Measurements from ENCODE around the gene HOXD9.

HOXD9 gene

GRCh38 chr2:176128172-176128981, 5.9 kb downstream of the HOXD9 start:
- no peaks in the 10 kb centered on the region for H3K36me3 Mint-ChIP-seq (ENCODE audit: low read depth)
- peaks cover 41% of the 10 kb centered on the region for H3K4me1 Mint-ChIP-seq (ENCODE audit: low read depth)
- no peak overlapping the region for H3K27ac Mint-ChIP-seq
- peaks cover 86% of the 10 kb centered on the region for H3K27me3 Mint-ChIP-seq
- H3K4me3 Mint-ChIP-seq, result no peak overlapping the region
- no peaks in the 10 kb centered on the region for H3K9me3 Mint-ChIP-seq
- intact Hi-C loops (cut with micrococcal nuclease), result loop anchor here (5.0 kb wide), 2 partner anchors 509 to 1034 kb away; no protein-coding TSS in a partner anchor

DNA sequence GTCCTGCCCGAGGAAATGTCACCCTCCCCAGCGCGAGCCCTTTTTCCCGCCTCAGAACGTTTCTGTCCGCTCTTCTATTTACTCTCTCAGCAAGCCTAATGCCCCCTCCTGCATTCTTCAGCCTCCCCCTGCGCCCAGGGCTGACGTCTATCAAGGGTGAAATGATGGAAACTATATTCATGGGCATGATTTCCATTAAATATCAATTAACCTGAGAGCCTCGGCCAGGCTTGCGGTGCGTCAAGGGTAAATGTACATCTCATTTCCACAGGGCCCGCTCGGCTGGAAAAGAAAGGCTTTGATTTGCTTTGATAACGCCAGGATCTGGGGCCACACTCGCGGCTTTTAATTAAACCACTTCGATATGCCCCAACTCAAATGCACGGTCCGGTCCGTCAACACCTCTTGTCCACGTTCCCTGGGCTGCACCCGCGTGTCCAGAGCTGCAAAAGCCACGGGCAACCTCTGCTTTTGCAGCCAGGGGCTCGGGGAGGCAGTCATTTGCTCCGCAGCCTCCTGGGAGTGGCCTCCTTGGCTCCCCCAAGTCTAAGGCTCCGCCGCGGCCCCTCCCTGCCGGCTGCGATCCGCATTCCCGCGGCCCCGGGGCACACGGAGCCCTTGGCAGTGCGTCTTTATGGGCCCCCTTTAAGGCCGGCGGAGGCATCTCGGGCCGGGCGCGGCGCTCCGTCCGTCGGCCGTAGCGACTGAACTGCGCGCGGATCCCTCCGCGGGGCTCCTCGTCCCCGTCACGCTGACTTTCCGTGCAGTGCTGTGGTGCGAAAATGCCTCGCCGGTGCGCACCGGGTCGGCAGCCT, 6.7 kb downstream of the HOXD9 start, which contains the start of gene HOXD8:
Gene HOXD8 (plus strand): TSS at position 724 of the 815 bp plus-strand sequence. CDS start 662 bp downstream, outside the sequence.
- H3K9me3 Mint-ChIP-seq, result no peaks in the 10 kb centered on the region
- peaks cover 86% of the 10 kb centered on the region for H3K27me3 Mint-ChIP-seq
- no peaks in the 10 kb centered on the region for H3K36me3 Mint-ChIP-seq (ENCODE audit: low read depth)
- peak within 1 kb of the TSS; percentile 60 for H3K4me3 Mint-ChIP-seq
- peaks cover 34% of the 10 kb centered on the region for H3K4me1 Mint-ChIP-seq (ENCODE audit: low read depth)
- intact Hi-C loops (cut with micrococcal nuclease), result loop anchor here (5.0 kb wide), 2 partner anchors 508 to 1033 kb away; no protein-coding TSS in a partner anchor
- no peak within 1 kb of the TSS for H3K27ac Mint-ChIP-seq

DNA sequence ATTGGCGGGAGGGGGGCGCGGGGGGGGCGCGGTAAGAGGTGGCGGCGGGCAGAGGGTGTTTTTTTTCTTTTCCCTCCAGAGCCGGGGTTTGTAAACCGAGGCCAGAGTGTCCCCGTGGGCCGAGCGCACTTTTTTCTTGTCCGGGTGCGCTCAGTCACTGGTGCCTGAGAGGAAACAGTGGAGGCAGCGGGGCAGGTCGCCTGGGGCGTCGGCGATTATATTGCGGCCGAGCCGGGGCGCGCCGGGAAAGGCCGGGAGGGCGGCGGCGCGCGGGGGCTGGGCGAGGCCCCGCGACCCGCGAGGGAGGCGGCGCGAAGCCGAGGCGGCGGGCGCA, 7.3 kb downstream of the HOXD9 start:
- Mint-ChIP-seq H3K4me1 (ENCODE audit: low read depth) (peaks cover 28% of the 10 kb centered on the region), H3K4me3 (peak overlapping the region; percentile 60), H3K27me3 (peaks cover 86% of the 10 kb centered on the region), H3K9me3 (no peaks in the 10 kb centered on the region), H3K36me3 (ENCODE audit: low read depth) (no peaks in the 10 kb centered on the region), H3K27ac (no peak overlapping the region)
- intact Hi-C loops (cut with micrococcal nuclease), result loop anchor here (5.0 to 10.0 kb wide), 3 partner anchors 508 to 1033 kb away; no protein-coding TSS in a partner anchor

DNA sequence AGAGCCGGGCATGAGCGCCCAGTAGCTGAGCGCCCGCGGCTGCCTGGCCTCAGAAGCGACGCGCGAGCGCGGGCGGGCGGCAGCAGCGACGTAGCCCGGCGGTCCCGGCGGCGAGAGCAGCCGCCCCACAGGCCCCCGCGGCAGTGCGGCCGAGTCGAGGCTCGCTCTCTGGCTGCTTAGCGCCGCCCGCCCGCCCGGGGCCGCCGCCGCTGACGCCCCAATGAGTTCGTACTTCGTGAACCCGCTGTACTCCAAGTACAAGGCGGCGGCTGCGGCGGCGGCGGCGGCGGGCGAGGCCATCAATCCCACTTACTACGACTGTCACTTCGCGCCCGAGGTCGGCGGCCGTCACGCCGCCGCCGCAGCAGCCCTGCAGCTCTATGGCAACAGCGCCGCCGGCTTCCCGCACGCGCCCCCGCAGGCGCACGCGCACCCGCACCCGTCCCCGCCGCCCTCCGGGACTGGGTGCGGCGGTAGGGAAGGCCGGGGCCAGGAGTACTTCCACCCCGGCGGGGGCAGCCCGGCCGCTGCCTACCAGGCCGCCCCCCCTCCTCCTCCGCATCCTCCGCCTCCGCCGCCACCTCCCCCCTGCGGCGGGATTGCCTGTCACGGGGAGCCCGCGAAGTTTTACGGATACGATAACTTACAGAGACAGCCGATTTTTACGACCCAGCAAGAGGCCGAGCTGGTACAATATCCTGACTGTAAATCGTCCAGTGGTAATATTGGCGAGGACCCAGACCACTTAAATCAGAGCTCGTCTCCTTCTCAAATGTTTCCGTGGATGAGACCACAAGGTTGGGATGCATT, 7.8 kb downstream of the HOXD9 start:
- intact Hi-C loops (cut with micrococcal nuclease), result loop anchor here (10.0 kb wide), 1 partner anchor 684 kb away; no protein-coding TSS in a partner anchor
- H3K9me3 Mint-ChIP-seq, result no peaks in the 10 kb centered on the region

DNA sequence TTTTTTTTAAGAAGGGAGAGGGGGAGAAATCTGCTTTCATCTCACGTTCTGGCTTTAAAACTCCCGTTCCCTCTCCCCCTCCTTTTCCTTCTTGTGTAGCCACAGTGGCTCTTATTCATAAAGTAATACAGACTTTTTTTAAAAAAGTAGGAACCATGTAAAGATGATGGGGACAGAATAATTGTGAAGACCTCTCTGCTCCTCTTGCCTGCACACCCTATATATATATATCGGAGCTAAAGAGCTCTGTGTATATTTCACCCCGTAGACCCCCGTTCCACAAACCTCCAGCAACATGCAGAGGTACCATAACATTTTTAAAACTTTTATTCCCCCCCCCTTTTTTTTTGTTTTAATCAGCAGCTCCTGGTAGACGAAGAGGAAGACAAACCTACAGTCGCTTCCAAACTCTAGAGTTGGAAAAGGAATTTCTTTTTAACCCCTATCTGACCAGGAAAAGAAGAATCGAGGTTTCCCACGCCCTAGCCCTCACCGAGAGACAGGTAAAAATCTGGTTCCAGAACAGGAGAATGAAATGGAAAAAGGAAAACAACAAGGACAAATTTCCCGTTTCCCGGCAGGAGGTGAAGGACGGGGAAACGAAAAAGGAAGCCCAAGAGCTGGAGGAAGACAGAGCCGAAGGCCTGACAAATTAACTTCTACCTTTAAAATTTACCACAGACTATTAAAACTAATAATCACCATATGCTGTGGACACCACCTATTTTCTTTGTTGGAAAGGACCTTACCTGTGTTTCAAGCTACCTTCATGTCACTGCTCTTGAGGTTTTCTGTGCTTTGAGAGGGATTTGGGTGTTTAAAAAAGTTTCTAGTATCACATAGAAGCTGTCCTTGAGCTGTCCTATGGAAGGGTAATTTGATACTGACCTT, 8.7 kb downstream of the HOXD9 start:
- Mint-ChIP-seq H3K4me3 (peak overlapping the region; percentile 55), H3K4me1 (ENCODE audit: low read depth) (peaks cover 34% of the 10 kb centered on the region), H3K27ac (no peak overlapping the region), H3K27me3 (peaks cover 86% of the 10 kb centered on the region), H3K36me3 (ENCODE audit: low read depth) (no peaks in the 10 kb centered on the region), H3K9me3 (no peaks in the 10 kb centered on the region)
- intact Hi-C loops (cut with micrococcal nuclease), result loop anchor here (10.0 kb wide), 1 partner anchor 684 kb away; no protein-coding TSS in a partner anchor

More for the DNA sequence above, 7.8 kb downstream of the HOXD9 start:
- Mint-ChIP-seq H3K27ac (no peak overlapping the region), H3K4me1 (ENCODE audit: low read depth) (peaks cover 25% of the 10 kb centered on the region), H3K27me3 (peaks cover 86% of the 10 kb centered on the region), H3K4me3 (peak overlapping the region; percentile 55), H3K36me3 (ENCODE audit: low read depth) (no peaks in the 10 kb centered on the region)

- intact Hi-C loops (cut with micrococcal nuclease), result loop anchor here (10.0 kb wide), 1 partner anchor 683 kb away; no protein-coding TSS in a partner anchor
- H3K27ac Mint-ChIP-seq, result no peak overlapping the region
- no peak overlapping the region for H3K4me3 Mint-ChIP-seq
- peaks cover 35% of the 10 kb centered on the region for H3K4me1 Mint-ChIP-seq (ENCODE audit: low read depth)
- H3K27me3 Mint-ChIP-seq, result peaks cover 86% of the 10 kb centered on the region
- H3K9me3 Mint-ChIP-seq, result no peaks in the 10 kb centered on the region
- no peaks in the 10 kb centered on the region for H3K36me3 Mint-ChIP-seq (ENCODE audit: low read depth)
These were observed 9.3 kb downstream of the HOXD9 start for GRCh38 chr2:176131848-176132158.

DNA sequence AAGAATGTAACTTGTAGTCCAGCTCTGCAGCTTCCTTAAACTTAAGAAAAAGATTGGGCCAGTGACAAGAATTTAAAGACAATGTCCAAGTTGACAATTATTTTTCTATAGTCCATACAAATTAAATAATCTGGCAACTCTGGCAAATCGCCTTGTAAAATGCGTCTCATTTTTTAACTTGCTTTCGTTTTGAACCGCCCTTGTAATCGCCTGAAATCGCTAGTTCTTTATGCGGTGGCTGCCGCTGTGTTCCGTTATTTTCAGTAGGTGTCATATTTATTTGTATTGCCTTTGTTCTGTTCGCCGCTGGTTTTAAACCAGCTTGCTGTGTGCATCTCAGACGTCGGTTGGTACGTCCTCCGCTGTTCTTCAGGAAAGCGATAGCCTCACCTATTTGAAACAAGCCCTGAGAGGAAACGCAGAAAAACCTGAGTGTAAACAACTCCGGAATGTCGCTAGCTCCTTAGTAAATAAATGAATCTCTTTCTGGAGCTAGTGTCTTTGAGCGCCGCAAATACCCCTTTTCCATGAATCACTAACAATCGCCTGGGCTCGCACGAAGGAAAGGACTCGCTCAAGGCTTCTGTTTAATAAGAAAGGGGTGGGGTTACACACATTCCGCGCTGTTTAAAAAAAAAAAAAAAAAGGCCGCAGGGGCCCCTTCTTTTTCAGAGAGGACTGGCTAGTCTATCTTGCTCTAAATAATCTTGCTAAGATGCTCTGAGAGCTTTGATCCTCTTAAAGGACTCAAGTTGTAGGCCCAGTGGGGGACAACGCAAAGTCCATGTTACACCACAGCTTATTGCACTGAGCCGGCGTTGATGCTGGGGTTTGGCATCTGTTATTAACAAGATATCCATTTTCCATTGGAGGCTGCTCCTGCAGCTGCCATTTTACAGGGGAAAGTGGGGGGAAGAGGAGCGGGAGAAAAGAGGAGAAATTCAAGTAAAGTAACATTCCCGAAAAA, 10.0 kb downstream of the HOXD9 start:
- no peaks in the 10 kb centered on the region for H3K9me3 Mint-ChIP-seq
- no peaks in the 10 kb centered on the region for H3K36me3 Mint-ChIP-seq (ENCODE audit: low read depth)
- H3K4me1 Mint-ChIP-seq (ENCODE audit: low read depth), result peaks cover 35% of the 10 kb centered on the region
- no peak overlapping the region for H3K27ac Mint-ChIP-seq
- H3K4me3 Mint-ChIP-seq, result peak overlapping the region; percentile 54
- intact Hi-C loops (cut with micrococcal nuclease), result loop anchor here (10.0 kb wide), 1 partner anchor 682 kb away; no protein-coding TSS in a partner anchor
- H3K27me3 Mint-ChIP-seq, result peaks cover 89% of the 10 kb centered on the region

GRCh38 chr2:176133389-176133788, 10.9 kb downstream of the HOXD9 start:
- H3K36me3 Mint-ChIP-seq (ENCODE audit: low read depth), result no peaks in the 10 kb centered on the region
- peaks cover 89% of the 10 kb centered on the region for H3K27me3 Mint-ChIP-seq
- intact Hi-C loops (cut with micrococcal nuclease), result loop anchor here (10.0 kb wide), 1 partner anchor 681 kb away; no protein-coding TSS in a partner anchor
- no peaks in the 10 kb centered on the region for H3K9me3 Mint-ChIP-seq
- peaks cover 29% of the 10 kb centered on the region for H3K4me1 Mint-ChIP-seq (ENCODE audit: low read depth)
- H3K27ac Mint-ChIP-seq, result no peak overlapping the region
- no peak overlapping the region for H3K4me3 Mint-ChIP-seq

DNA sequence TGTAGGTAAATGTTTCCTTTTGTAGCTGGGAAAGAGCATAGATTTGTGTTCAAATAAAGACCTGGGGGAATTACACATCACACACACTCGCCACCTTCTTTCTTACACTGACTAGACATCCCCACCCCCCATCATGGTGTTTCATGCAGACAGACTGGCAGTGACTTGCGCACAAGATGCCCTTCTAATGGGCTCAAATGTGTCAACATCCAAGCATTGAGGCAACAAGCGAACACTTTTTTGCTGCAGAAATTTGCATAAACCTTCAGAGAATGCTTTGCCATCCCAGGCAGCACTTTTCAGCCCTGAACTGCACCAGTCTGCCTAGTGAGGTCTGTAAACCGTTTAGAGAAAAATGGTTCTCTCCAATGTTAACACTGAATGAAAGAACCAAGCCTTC, 11.5 kb downstream of the HOXD9 start:
- no peak overlapping the region for H3K27ac Mint-ChIP-seq
- no peaks in the 10 kb centered on the region for H3K9me3 Mint-ChIP-seq

GRCh38 chr2:176135035-176135440, 12.5 kb downstream of the HOXD9 start:
- no peaks in the 10 kb centered on the region for H3K9me3 Mint-ChIP-seq
- no peak overlapping the region for H3K27ac Mint-ChIP-seq
- intact Hi-C loops (cut with micrococcal nuclease), result loop anchor here (10.0 kb wide), 1 partner anchor 680 kb away; no protein-coding TSS in a partner anchor
- no peak overlapping the region for H3K4me3 Mint-ChIP-seq
- H3K4me1 Mint-ChIP-seq (ENCODE audit: low read depth), result peaks cover 30% of the 10 kb centered on the region
- peaks cover 90% of the 10 kb centered on the region for H3K27me3 Mint-ChIP-seq
- no peaks in the 10 kb centered on the region for H3K36me3 Mint-ChIP-seq (ENCODE audit: low read depth)

More for the DNA sequence above, 11.5 kb downstream of the HOXD9 start:
- intact Hi-C loops (cut with micrococcal nuclease), result loop anchor here (10.0 kb wide), 1 partner anchor 681 kb away; no protein-coding TSS in a partner anchor
- H3K27me3 Mint-ChIP-seq, result peaks cover 89% of the 10 kb centered on the region
- H3K4me1 Mint-ChIP-seq (ENCODE audit: low read depth), result peaks cover 30% of the 10 kb centered on the region
- H3K4me3 Mint-ChIP-seq, result no peak overlapping the region
- H3K36me3 Mint-ChIP-seq (ENCODE audit: low read depth), result no peaks in the 10 kb centered on the region

DNA sequence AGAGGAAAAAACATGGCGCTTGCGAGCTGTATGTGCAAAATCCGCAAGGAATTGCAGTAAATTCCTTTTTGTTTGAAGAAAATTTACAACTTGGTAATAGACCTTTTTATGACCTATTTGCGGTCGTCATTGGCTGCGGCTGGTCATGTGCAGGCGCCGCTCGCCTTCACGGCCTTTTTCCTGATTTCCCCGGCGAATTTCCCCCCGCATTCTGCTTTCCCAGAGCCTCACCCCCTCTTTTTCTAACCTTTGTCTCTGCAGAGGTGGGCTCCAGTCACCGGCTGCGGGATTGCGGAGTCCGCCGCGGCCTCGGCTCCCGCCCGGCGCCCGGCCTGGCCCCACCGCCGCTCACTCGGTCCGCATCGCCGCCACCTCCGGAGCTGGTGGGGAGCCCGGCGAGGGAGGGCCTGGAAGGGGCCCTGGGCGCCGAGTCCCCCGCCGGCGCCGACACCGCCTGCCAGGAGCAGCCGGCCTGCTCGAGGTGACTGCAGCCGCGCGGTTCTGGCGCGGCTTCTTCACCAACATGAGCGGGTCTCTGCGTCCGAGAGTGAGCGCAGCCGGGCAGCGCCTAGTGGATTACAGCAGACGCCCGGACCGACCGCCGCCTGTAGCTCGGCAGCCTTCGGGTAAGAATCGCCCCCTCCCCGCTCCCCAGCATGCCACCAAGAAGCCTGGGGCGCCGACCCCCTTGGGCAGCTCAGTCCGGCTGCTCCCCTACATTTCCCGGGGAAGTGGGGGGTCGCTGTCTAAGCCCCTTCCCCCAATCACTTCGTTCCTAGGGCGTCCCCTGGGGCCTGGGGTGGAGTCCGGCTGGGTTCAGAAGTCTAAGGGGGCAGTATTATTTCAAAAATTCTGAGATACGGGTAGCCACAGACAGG, 14.1 kb downstream of the HOXD9 start:
- no peaks in the 10 kb centered on the region for H3K9me3 Mint-ChIP-seq
- H3K27me3 Mint-ChIP-seq, result peaks cover 94% of the 10 kb centered on the region
- no peaks in the 10 kb centered on the region for H3K36me3 Mint-ChIP-seq (ENCODE audit: low read depth)
- intact Hi-C loops (cut with micrococcal nuclease), result loop anchor here (10.0 kb wide), 1 partner anchor 678 kb away; no protein-coding TSS in a partner anchor
- H3K27ac Mint-ChIP-seq, result no peak overlapping the region
- peak overlapping the region; percentile 45 for H3K4me3 Mint-ChIP-seq
- H3K4me1 Mint-ChIP-seq (ENCODE audit: low read depth), result peaks cover 21% of the 10 kb centered on the region
